Astrocyte (in vitro differentiated cells and primary cell): Measurements from ENCODE around the gene CYP46A1. TPM values are rescaled to one million over a fixed set of nuclear protein-coding genes. Genes with fewer than 3 reads are reported as not detected.
A peak's percentile ranks its signal among the peaks of the same experiment; 100 is the strongest.

Experiments
- DNase-seq: peaks from one replicate; pipeline ENCODE4 v3.0.0-alpha.2; 2010; ENCODE audit warnings: low read depth
- FAIRE-seq: peaks from 2 replicates; lab custom pipeline; 2011; peaks lifted over from hg19 to GRCh38; lab: Jason Lieb, UNC
- H2AFZ ChIP-seq: 2 replicates; pipeline ENCODE4 v1.6.0; 2012; ENCODE audit warnings: low read depth, low read length, inconsistent platforms
- H3K27ac ChIP-seq: 2 replicates; pipeline ENCODE4 v1.5.1; 2011; ENCODE audit warnings: low read depth, low read length, inconsistent platforms
- H3K27me3 ChIP-seq: 2 replicates; pipeline ENCODE4 v1.6.0; 2011; ENCODE audit warnings: low read length, inconsistent platforms; ENCODE audit not compliant: insufficient read depth
- H3K36me3 ChIP-seq: 2 replicates; pipeline ENCODE4 v1.5.1; 2011; ENCODE audit warnings: low read length, inconsistent platforms; ENCODE audit not compliant: insufficient read depth
- H3K4me1 ChIP-seq: 2 replicates; pipeline ENCODE4 v1.5.1; 2011; ENCODE audit warnings: low read length, inconsistent platforms; ENCODE audit not compliant: insufficient read depth
- H3K4me2 ChIP-seq: 2 replicates; pipeline ENCODE4 v1.6.0; 2012; ENCODE audit warnings: low read length, inconsistent platforms
- H3K4me3 ChIP-seq: 2 replicates; pipeline ENCODE4 v1.5.1; 2011; ENCODE audit warnings: low read depth, mild to moderate bottlenecking, low read length, inconsistent platforms; ENCODE audit not compliant: insufficient read depth
- H3K79me2 ChIP-seq: 2 replicates; pipeline ENCODE4 v1.6.0; 2012; ENCODE audit warnings: mild to moderate bottlenecking, low read length, inconsistent platforms; ENCODE audit not compliant: insufficient read depth
- H3K9ac ChIP-seq: 2 replicates; pipeline ENCODE4 v1.6.0; 2012; ENCODE audit warnings: mild to moderate bottlenecking, low read length, inconsistent platforms
- H3K9me3 ChIP-seq: 2 replicates; pipeline ENCODE4 v1.5.1; 2012; ENCODE audit warnings: low read depth, mild to moderate bottlenecking, low read length, inconsistent platforms; ENCODE audit not compliant: insufficient read depth
- H4K20me1 ChIP-seq: 2 replicates; pipeline ENCODE4 v1.6.0; 2012; ENCODE audit warnings: low read length, inconsistent platforms; ENCODE audit not compliant: insufficient read depth
- H3K27ac Mint-ChIP-seq: one replicate; pipeline ENCODE4 v1.8.0; 2021; ENCODE audit warnings: mild to moderate bottlenecking, mixed read lengths; ENCODE audit not compliant: unreplicated experiment
- H3K27me3 Mint-ChIP-seq: one replicate; pipeline ENCODE4 v1.8.0; 2021; ENCODE audit warnings: low read depth, mixed read lengths; ENCODE audit not compliant: unreplicated experiment
- H3K36me3 Mint-ChIP-seq: one replicate; pipeline ENCODE4 v1.8.0; 2021; ENCODE audit warnings: low read depth, mixed read lengths; ENCODE audit not compliant: unreplicated experiment
- H3K4me1 Mint-ChIP-seq: one replicate; pipeline ENCODE4 v1.8.0; 2021; ENCODE audit warnings: low read depth, mixed read lengths; ENCODE audit not compliant: unreplicated experiment
- H3K4me3 Mint-ChIP-seq: one replicate; pipeline ENCODE4 v1.8.0; 2021; ENCODE audit warnings: mild to moderate bottlenecking, moderate library complexity, mixed read lengths; ENCODE audit not compliant: unreplicated experiment
- H3K9me3 Mint-ChIP-seq: one replicate; pipeline ENCODE4 v1.8.0; 2021; ENCODE audit warnings: mild to moderate bottlenecking, mixed read lengths; ENCODE audit not compliant: unreplicated experiment
- CTCF ChIP-seq: IDR thresholded peaks from 2 replicates; pipeline ENCODE4 v1.5.1; 2011; ENCODE audit warnings: low read depth, mild to moderate bottlenecking, inconsistent platforms, low read length, moderate library complexity; ENCODE audit not compliant: insufficient read depth
- EZH2 ChIP-seq: IDR thresholded peaks from 2 replicates; pipeline ENCODE4 v1.6.1; 2012; ENCODE audit warnings: mild to moderate bottlenecking, low read length, inconsistent platforms; ENCODE audit not compliant: insufficient read depth
- total RNA-seq: library from RNA; stranded (reverse); gene quantifications from 2 replicates; pipeline ENCODE4 v1.2.1, GENCODE V29; 2021

CYP46A1 gene
- total RNA-seq, 1 donor from 2014 or later = 0.52 TPM

- DNase-seq = no peak
- H3K79me2 ChIP-seq = no peaks in the 10 kb centered on the region
- TF ChIP-seq EZH2 = no peak
- H3K9me3 ChIP-seq = no peaks in the 10 kb centered on the region
- Mint-ChIP-seq H3K36me3 (peaks cover 2% of the 10 kb centered on the region), H3K27ac (peak overlapping the region; percentile 69), H3K4me1 (peaks cover 11% of the 10 kb centered on the region), H3K27me3 (peaks cover 33% of the 10 kb centered on the region), H3K9me3 (no peaks in the 10 kb centered on the region), H3K4me3 (no peak overlapping the region)
- no peak overlapping the region for H3K27ac ChIP-seq
- H3K36me3 ChIP-seq = no peaks in the 10 kb centered on the region
- H2AFZ ChIP-seq = no peak overlapping the region
- no peaks in the 10 kb centered on the region for H3K27me3 ChIP-seq
- H3K9ac ChIP-seq = no peak overlapping the region
- H3K4me2 ChIP-seq = no peak overlapping the region
- peaks cover 22% of the 10 kb centered on the region for H3K4me1 ChIP-seq
- no peaks in the 10 kb centered on the region for H4K20me1 ChIP-seq
- FAIRE-seq = no peak
- H3K4me3 ChIP-seq = no peak overlapping the region
Measured at GRCh38 chr14:99668307-99669295, 15.5 kb upstream of the CYP46A1 start.

DNA sequence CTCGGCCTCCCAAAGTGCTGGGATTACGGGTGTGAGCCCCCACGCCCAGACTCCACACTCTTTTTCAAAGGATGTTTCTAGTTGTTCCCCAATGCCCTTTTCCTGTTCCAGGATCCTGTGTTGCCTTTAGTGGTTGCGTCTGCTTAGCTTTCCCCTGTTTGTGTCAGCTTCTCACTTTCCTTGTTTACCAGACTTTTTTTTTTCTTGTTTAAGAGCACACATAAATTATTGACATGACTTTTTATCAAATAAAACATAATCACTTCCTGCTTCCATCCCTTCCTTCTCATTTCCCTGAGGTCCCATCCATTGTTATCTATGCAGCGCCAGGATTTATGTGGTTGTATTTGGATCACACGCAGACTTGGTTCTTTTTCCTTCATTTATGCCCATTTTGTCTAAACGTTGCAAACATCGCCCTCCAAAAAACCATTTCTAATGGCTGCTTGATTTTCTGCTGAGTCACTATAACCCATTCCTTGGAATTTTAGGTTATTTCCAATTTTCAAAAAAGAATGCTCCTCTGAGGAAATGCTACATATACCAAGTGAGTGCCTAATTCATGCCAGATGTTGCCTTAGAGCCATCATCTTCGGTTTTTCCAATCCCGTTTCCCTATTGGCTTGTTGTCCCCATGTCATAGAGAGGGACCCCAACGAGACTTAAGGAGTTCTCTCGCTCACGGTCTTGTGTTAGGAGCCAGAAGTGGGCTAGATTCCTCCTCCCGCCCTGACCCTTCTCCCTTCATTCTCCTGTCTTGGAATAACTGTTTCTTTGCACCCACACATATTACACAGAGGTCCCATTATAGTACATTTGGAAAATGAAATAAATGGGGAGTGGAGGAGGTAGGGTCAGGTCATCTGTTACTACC is 13.5 kb upstream of the CYP46A1 start:
- Histone ChIP-seq H3K79me2 (no peaks in the 10 kb centered on the region), H3K4me1 (peaks cover 22% of the 10 kb centered on the region), H3K9me3 (no peaks in the 10 kb centered on the region), H3K4me3 (no peak overlapping the region), H4K20me1 (no peaks in the 10 kb centered on the region), H3K27ac (no peak overlapping the region), H3K9ac (no peak overlapping the region), H3K27me3 (no peaks in the 10 kb centered on the region), H3K4me2 (peak overlapping the region; percentile 21), H2AFZ (peak overlapping the region; percentile 64), H3K36me3 (no peaks in the 10 kb centered on the region)
- peak; percentile 51 for DNase-seq
- Mint-ChIP-seq H3K4me1 (peaks cover 9% of the 10 kb centered on the region), H3K36me3 (peaks cover 2% of the 10 kb centered on the region), H3K27me3 (peaks cover 30% of the 10 kb centered on the region), H3K9me3 (no peaks in the 10 kb centered on the region), H3K27ac (peak overlapping the region; percentile 67), H3K4me3 (no peak overlapping the region)
- TF ChIP-seq CTCF (no peak), EZH2 (no peak)
- no peak for FAIRE-seq
